Neural progenitor cell (in vitro differentiated cells): ENCODE data around the gene LYRM1.

ENCODE experiments used
- EZH2 ChIP-seq: fragments of 200-600 bp; sonication (generic); IDR thresholded peaks from 2 replicates; pipeline ENCODE4 v1.6.1; 2017; ENCODE audit warnings: antibody characterized with exemption, mild to moderate bottlenecking, moderate library complexity
- EZH2phosphoT487 ChIP-seq: fragments of 200-600 bp; sonication (generic); IDR thresholded peaks from 2 replicates; pipeline ENCODE4 v1.6.1; 2017; ENCODE audit warnings: antibody characterized with exemption
- TF ChIP-seq, protein P1 (sequence below): fragments of 200-600 bp; sonication (generic); IDR thresholded peaks from 2 replicates; pipeline ENCODE4 v1.5.1; 2017; ENCODE audit warnings: antibody characterized with exemption, mild to moderate bottlenecking

DNA sequence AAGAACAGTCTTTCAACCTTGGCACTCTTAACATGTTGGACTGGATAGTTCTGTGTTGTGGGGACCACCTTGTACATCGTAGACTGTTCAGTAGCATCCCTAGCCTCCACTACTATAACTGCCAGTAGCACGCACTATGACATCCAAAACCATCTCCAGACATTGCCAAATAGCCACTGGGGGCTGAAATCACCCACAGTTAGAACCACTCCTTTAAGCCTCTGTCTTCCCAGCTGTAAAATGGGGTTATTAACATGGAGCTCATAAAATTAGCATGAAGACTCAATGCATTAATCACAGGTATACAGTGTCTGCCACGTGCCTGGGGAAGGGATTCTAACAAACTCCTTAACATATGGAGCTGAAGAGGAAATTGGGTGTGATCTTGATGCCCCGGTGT is 49.7 kb downstream of the LYRM1 start:
- TF ChIP-seq, protein P1, sequence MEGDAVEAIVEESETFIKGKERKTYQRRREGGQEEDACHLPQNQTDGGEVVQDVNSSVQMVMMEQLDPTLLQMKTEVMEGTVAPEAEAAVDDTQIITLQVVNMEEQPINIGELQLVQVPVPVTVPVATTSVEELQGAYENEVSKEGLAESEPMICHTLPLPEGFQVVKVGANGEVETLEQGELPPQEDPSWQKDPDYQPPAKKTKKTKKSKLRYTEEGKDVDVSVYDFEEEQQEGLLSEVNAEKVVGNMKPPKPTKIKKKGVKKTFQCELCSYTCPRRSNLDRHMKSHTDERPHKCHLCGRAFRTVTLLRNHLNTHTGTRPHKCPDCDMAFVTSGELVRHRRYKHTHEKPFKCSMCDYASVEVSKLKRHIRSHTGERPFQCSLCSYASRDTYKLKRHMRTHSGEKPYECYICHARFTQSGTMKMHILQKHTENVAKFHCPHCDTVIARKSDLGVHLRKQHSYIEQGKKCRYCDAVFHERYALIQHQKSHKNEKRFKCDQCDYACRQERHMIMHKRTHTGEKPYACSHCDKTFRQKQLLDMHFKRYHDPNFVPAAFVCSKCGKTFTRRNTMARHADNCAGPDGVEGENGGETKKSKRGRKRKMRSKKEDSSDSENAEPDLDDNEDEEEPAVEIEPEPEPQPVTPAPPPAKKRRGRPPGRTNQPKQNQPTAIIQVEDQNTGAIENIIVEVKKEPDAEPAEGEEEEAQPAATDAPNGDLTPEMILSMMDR: no peak
- TF ChIP-seq EZH2phosphoT487: no peak
- TF ChIP-seq EZH2: no peak
